HTR-8/SVneo (cell line): ENCODE data around the gene SFXN4.

Source experiments
- DNase-seq: peaks from one replicate; pipeline ENCODE4 v3.0.0; 2011; ENCODE audit warnings: low spot score, mixed read lengths; ENCODE audit not compliant: insufficient read length
- FAIRE-seq: peaks from 2 replicates; lab custom pipeline; 2011; peaks lifted over from hg19 to GRCh38; lab: Jason Lieb, UNC

SFXN4 gene

GRCh38 chr10:119165171-119166117 is at the start of gene SFXN4:
TSS of gene SFXN4 (minus strand) at chr10:119165714. CDS start at chr10:119165647, 67 bp downstream.
- FAIRE-seq (no peak), DNase-seq (peak; percentile 49)

GRCh38 chr10:119211625-119212441 is 46.3 kb upstream of the SFXN4 start:
- DNase-seq (no peak), FAIRE-seq (no peak)

- FAIRE-seq = no peak
Observed at GRCh38 chr10:119211176-119211575, 45.7 kb upstream of the SFXN4 start.

GRCh38 chr10:119210633-119211032 is 45.1 kb upstream of the SFXN4 start:
- FAIRE-seq = no peak
- no peak for DNase-seq

More at GRCh38 chr10:119211176-119211575, 45.7 kb upstream of the SFXN4 start:
- no peak for DNase-seq

- DNase-seq (no peak), FAIRE-seq (no peak)
Observed at GRCh38 chr10:119209736-119210355, 44.3 kb upstream of the SFXN4 start.

- FAIRE-seq (no peak), DNase-seq (no peak)
Observed at GRCh38 chr10:119209035-119209735, 43.7 kb upstream of the SFXN4 start.

- DNase-seq (no peak), FAIRE-seq (no peak)
Observed at GRCh38 chr10:119208553-119208940, 43.0 kb upstream of the SFXN4 start.

GRCh38 chr10:119207713-119208552 is 42.4 kb upstream of the SFXN4 start:
- DNase-seq (no peak), FAIRE-seq (no peak)

GRCh38 chr10:119207366-119207666 is 41.8 kb upstream of the SFXN4 start, which contains the start of gene GRK5:
TSS of gene GRK5 (plus strand) at chr10:119207571. CDS start at chr10:119207918, 347 bp downstream.
- DNase-seq (peak; percentile 92), FAIRE-seq (no peak)

- FAIRE-seq = no peak
- peak; percentile 58 for DNase-seq
Observed at GRCh38 chr10:119206603-119207365, 41.3 kb upstream of the SFXN4 start.

GRCh38 chr10:119205894-119206602 is 40.5 kb upstream of the SFXN4 start:
- FAIRE-seq (no peak), DNase-seq (no peak)

GRCh38 chr10:119203006-119203405 is 37.5 kb upstream of the SFXN4 start:
- FAIRE-seq (no peak), DNase-seq (no peak)

GRCh38 chr10:119201233-119201632 is 35.7 kb upstream of the SFXN4 start:
- DNase-seq (no peak), FAIRE-seq (no peak)

GRCh38 chr10:119199231-119199992 is 33.9 kb upstream of the SFXN4 start:
- peak; percentile 57 for DNase-seq
- no peak for FAIRE-seq

GRCh38 chr10:119198438-119198837 is 32.9 kb upstream of the SFXN4 start:
- FAIRE-seq (no peak), DNase-seq (no peak)

GRCh38 chr10:119197921-119198320 is 32.4 kb upstream of the SFXN4 start:
- DNase-seq (no peak), FAIRE-seq (no peak)

GRCh38 chr10:119191881-119192280 is 26.4 kb upstream of the SFXN4 start:
- FAIRE-seq (no peak), DNase-seq (no peak)
